Measurements from ENCODE around the gene GAB4.

The GAB4 gene

DNA sequence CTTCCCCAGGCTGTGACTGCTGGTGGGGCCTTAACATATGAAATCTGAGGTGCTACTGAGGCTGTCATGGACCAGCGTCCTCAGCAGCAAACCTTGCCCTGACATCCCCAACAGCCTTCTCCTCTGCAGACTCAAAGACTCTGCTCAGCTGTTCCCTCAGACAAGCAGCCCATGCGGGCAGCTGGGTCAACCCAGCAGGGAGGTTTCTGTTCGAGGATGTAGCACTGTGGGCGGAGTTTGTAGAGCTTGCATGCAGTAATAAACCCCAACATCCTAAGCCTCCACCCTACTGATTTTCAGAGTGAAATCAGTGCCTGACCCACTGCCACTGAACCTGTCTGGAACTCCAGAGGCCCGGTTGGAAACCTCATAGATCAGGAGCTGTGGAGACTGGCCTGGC is 94.0 kb downstream of the GAB4 start:
- Mint-ChIP-seq H3K27ac (ENCODE audit: low read depth) (no peak overlapping the region), H3K9me3 (no peaks in the 10 kb centered on the region), H3K4me1 (no peaks in the 10 kb centered on the region), H3K4me3 (no peak overlapping the region), H3K36me3 (ENCODE audit: insufficient read depth) (no peaks in the 10 kb centered on the region), H3K27me3 (peaks cover 46% of the 10 kb centered on the region)
- no peak for ATAC-seq (replicated peaks; ENCODE audit: extremely low read depth, poor library complexity, severe bottlenecking)
- no peak for DNase-seq (ENCODE audit: low spot score in 2 of 2)

DNA sequence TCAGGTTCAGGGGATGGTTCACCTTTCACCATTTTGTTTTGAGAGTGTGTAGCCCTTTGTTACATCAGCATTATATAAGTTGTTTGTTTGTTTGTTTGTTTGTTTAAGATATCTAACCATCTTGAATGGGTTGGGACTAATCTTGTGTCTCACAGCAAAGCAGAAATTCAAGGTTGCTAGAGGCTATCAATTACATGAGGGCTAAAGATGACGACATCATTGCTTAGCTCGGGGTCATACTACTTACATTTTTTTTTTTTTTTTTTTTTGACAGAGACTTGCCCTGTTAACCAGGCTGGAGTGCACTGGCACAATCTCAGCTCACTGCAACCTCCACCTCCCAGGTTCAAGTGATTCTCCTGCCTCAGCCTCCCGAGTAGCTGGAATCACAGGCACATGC is 95.7 kb downstream of the GAB4 start:
- Mint-ChIP-seq H3K4me3 (no peak overlapping the region), H3K27me3 (peaks cover 57% of the 10 kb centered on the region), H3K9me3 (no peaks in the 10 kb centered on the region), H3K4me1 (no peaks in the 10 kb centered on the region), H3K27ac (ENCODE audit: low read depth) (no peak overlapping the region), H3K36me3 (ENCODE audit: insufficient read depth) (no peaks in the 10 kb centered on the region)
- no peak for DNase-seq (ENCODE audit: low spot score in 2 of 2)
- no peak for ATAC-seq (replicated peaks; ENCODE audit: extremely low read depth, poor library complexity, severe bottlenecking)
